22Rv1 (cell line): ENCODE results near the gene ABCA1.

Experiments used
- ZFX ChIP-seq: fragments of 450-650 bp; IDR thresholded peaks from 2 replicates; pipeline ENCODE4 v1.6.1; 2017; ENCODE audit warnings: antibody characterized with exemption, borderline replicate concordance
- TF ChIP-seq, protein P1 (sequence below): fragments of 450-650 bp; IDR thresholded peaks from 2 replicates; pipeline ENCODE4 v1.5.1; 2017; ENCODE audit warnings: mild to moderate bottlenecking

GRCh38 chr9:104772714-104773510 lies 155.0 kb downstream of the ABCA1 start:
- TF ChIP-seq, protein P1, sequence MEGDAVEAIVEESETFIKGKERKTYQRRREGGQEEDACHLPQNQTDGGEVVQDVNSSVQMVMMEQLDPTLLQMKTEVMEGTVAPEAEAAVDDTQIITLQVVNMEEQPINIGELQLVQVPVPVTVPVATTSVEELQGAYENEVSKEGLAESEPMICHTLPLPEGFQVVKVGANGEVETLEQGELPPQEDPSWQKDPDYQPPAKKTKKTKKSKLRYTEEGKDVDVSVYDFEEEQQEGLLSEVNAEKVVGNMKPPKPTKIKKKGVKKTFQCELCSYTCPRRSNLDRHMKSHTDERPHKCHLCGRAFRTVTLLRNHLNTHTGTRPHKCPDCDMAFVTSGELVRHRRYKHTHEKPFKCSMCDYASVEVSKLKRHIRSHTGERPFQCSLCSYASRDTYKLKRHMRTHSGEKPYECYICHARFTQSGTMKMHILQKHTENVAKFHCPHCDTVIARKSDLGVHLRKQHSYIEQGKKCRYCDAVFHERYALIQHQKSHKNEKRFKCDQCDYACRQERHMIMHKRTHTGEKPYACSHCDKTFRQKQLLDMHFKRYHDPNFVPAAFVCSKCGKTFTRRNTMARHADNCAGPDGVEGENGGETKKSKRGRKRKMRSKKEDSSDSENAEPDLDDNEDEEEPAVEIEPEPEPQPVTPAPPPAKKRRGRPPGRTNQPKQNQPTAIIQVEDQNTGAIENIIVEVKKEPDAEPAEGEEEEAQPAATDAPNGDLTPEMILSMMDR, result no peak
- no peak for TF ChIP-seq ZFX
